ENCODE results near the gene MRAP2.

- no peak for TF ChIP-seq CTCF (conservative IDR thresholded peaks at IDR 0.05; ENCODE audit: low read depth, low read length)
- no peak for TF ChIP-seq EZH2 (IDR thresholded peaks at IDR 0.05; ENCODE audit: low read length, unreplicated experiment)
These were observed 48.3 kb upstream of the MRAP2 start for GRCh38 chr6:83985308-83985713.

Measured in PC-3 (cell line).